Superior temporal gyrus (tissue), 1 donor: ENCODE results near the gene PMP22.
"Not testable (repeated sequence)": the region's sequence is repeated elsewhere in the genome, so short reads cannot be mapped to it uniquely, and the experiment has no call there.

Experiments
- DNase-seq: peaks from one replicate; pipeline ENCODE4 v3.0.0-alpha.2; 2016; ENCODE audit errors: extremely low spot score

The PMP22 gene

GRCh38 chr17:15255713-15256454 lies 9.2 kb downstream of the PMP22 start:
- DNase-seq, result no peak

GRCh38 chr17:15250135-15250860 lies 14.8 kb downstream of the PMP22 start:
- DNase-seq, result no peak

- no peak for DNase-seq
These were observed 15.6 kb downstream of the PMP22 start for GRCh38 chr17:15249487-15249886.

- DNase-seq, result no peak
These were observed 17.1 kb downstream of the PMP22 start for GRCh38 chr17:15247891-15248529.

- no peak for DNase-seq
These were observed 20.1 kb downstream of the PMP22 start for GRCh38 chr17:15245054-15245453.

GRCh38 chr17:15240644-15241043 lies 24.5 kb downstream of the PMP22 start:
- no peak for DNase-seq

- DNase-seq, result no peak
These were observed 25.6 kb downstream of the PMP22 start for GRCh38 chr17:15239491-15239890.

GRCh38 chr17:15238676-15239422 lies 26.3 kb downstream of the PMP22 start:
- DNase-seq, result no peak

GRCh38 chr17:15238057-15238456 lies 27.1 kb downstream of the PMP22 start:
- DNase-seq, result no peak

- DNase-seq, result no peak
These were observed 28.1 kb downstream of the PMP22 start for GRCh38 chr17:15237106-15237425.

GRCh38 chr17:15236281-15237105 lies 28.6 kb downstream of the PMP22 start:
- DNase-seq, result no peak

GRCh38 chr17:15233971-15234370 lies 31.2 kb downstream of the PMP22 start:
- no peak for DNase-seq

GRCh38 chr17:15233022-15233805 lies 31.9 kb downstream of the PMP22 start:
- DNase-seq, result peak; percentile 68

GRCh38 chr17:15232517-15232915 lies 32.6 kb downstream of the PMP22 start:
- peak; percentile 46 for DNase-seq

- DNase-seq, result peak; percentile 95
These were observed 33.1 kb downstream of the PMP22 start for GRCh38 chr17:15231851-15232516.

- DNase-seq, result no peak
These were observed 34.3 kb downstream of the PMP22 start for GRCh38 chr17:15230866-15231265.

- DNase-seq, result not testable (repeated sequence)
These were observed 43.3 kb downstream of the PMP22 start for GRCh38 chr17:15221827-15222226.

GRCh38 chr17:15220785-15221184 lies 44.3 kb downstream of the PMP22 start:
- no peak for DNase-seq

GRCh38 chr17:15216481-15216880 lies 48.6 kb downstream of the PMP22 start:
- DNase-seq, result no peak
